GM19035 (cell line): ENCODE measurements around the gene SPEF2.

Experiments
- ATAC-seq: cut with Tn5 transposase; IDR thresholded peaks from one replicate; pipeline ENCODE4 v1.9.1; 2021; ENCODE audit not compliant: unreplicated experiment

Gene SPEF2

DNA sequence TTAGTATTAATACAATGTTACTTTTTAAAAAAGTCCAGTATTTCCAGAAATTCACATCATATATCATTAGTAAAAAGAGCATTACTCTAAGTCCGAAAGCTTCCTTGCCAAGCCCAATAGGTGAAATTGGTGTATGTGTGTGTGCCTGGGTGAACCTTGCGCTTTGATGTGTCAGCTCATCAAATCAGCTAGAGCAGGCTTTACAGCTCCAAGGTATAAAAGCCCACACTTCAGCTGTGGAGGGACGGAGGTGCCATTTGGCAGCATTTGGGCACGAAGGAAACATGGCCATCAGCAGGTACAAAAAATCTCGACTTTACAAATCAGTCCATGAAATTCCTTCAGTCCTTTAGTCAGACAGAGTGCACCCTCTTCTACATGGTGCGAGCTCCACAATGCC, 162.6 kb downstream of the SPEF2 start:
- no peak for ATAC-seq

DNA sequence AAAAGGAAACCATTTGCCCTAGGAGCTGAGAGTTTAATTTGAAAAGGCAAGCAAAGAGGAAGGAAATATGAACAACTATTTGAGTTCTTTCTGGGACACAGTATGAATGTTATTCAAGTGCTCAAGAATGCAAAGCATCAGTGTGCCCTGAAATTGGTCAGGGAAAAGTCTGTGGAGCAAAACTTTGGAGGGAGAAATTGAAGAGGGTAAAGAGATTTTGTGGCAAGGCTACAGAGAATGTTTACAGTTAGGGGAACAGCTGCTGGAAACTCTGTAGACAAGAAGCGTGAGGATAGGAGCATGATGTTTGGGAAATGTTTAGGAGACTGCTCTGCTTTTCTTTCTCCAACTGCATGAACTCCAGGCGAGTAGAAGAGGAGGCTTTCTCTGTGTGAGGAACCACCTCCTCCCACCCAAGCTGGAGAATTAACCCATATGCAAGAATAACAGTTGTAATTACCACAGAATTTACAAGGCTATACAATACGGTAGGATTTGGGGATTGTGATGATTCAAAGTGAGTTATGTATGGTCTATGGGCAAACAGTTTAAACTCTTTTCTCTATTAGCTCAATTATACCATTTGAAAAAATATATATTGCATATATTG, 163.6 kb downstream of the SPEF2 start:
- ATAC-seq = no peak

- no peak for ATAC-seq
These were observed 165.9 kb downstream of the SPEF2 start for GRCh38 chr5:35783551-35783950.

- ATAC-seq = no peak
These were observed 168.0 kb downstream of the SPEF2 start for GRCh38 chr5:35785601-35786085.

- no peak for ATAC-seq
These were observed 171.1 kb downstream of the SPEF2 start for GRCh38 chr5:35788724-35789123.

- no peak for ATAC-seq
These were observed 172.2 kb downstream of the SPEF2 start for GRCh38 chr5:35789732-35790456.

GRCh38 chr5:35790457-35790822, 172.8 kb downstream of the SPEF2 start:
- ATAC-seq = no peak

DNA sequence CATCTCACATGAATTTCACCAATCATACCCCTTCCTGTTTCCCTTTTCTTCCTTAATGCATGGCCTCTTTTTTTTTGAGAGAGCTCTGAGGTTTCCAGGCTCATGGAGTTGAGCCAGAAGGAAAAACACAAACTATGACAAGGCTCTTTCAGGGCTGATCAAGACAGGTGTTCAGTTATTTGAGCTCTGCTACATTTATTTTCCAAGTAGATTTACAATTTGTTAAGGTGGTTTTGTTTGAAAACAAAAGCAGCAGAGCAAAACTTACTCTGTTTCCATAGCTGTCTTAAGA, 176.6 kb downstream of the SPEF2 start:
- no peak for ATAC-seq

DNA sequence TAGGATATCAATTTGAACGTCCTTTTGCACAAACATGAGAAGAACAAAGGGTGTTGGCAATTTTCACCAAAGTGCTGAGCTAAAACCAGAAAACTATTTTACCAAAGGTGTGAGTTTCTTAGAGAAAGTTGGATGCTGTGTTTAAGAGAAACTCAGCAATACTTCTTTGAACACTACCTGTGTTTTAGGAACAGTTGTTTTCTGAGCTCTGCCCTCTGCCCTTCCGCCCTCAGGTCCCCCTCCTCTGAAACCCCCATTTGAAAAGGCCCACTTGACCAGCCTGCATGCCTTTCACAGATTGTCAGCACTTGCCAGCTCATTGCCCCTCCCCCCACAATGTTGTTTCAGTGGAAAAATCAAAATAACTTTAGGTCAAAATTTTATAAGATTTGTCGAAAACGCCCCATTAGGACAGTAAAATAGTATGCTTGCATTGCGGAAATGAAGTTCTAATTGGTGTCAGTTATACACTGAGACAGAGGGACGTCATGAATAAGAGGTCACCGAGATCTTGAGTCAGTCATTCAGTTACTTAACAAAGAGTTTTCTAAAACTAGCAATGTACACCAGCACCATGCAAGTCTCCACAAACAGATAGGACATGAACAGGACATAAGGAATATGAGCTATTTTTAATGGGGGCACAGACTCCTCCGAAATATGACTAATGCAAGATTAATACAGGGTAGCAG, 177.2 kb downstream of the SPEF2 start:
- ATAC-seq = no peak

GRCh38 chr5:35799181-35799580, 181.5 kb downstream of the SPEF2 start:
- no peak for ATAC-seq

DNA sequence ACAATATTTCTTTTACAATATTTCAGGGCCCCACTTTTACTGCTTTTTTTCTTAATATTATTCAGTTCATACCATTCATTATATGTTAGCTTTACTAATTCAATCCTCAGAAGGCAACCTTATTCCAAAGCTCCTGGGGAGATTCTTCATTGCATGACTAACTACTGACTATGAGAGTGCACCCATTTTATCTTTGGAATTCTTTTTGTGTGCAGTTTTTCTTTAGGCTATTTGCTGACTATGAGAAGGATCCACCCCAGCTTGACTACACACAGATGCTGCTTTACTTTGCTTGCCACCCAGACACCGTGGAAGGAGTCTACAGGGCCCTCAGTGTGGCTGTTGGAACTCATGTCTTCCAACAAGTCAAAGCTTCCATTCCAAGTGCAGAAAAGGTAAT, 182.1 kb downstream of the SPEF2 start:
- ATAC-seq = no peak

DNA sequence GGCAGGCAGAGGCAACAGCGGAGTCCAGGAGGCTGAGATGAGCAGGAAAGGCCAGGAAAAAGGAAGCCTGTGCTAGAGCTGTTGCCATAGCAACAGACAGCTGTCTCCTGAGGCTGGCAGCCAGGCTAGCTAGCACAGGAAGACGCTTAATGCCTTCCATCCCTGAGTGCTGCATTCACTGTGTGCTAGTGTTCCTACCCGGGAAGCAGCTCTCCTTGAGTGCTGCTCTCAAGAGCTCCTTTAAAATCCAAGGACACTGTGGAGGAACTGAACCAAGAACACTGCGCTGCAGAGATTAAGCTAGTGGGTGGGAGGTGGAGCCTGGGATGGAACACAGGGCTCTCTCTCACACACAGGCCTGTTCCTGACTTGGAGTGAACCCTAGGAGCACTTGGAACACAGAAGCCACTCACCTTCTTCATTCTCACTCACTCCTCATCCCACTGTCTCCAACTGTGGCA, 185.6 kb downstream of the SPEF2 start:
- ATAC-seq = no peak

GRCh38 chr5:35804201-35804653, 186.6 kb downstream of the SPEF2 start:
- ATAC-seq = no peak

- ATAC-seq = no peak
These were observed 187.2 kb downstream of the SPEF2 start for GRCh38 chr5:35804841-35805240.

DNA sequence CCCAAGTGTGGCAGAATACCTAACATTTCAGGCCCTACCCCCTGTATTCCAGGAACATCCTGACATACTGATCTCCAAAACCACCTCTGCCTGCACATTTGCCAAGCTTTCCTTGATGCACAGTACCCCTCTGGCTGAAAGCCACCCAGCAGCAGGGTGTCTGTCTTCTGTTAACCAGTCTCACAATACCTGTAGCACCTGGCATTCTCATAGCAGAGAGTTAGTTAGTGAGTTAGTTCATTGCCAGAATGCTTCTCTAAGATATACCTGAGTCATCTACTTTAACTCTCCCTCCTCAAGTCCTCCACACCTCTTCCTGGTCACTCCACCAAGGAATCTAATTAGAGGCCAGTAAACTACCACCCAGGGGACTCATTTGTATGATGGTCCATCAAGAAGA, 192.9 kb downstream of the SPEF2 start:
- ATAC-seq = no peak

- no peak for ATAC-seq
These were observed 193.6 kb downstream of the SPEF2 start for GRCh38 chr5:35811108-35811741.

- no peak for ATAC-seq
These were observed 195.9 kb downstream of the SPEF2 start for GRCh38 chr5:35813521-35813920.

DNA sequence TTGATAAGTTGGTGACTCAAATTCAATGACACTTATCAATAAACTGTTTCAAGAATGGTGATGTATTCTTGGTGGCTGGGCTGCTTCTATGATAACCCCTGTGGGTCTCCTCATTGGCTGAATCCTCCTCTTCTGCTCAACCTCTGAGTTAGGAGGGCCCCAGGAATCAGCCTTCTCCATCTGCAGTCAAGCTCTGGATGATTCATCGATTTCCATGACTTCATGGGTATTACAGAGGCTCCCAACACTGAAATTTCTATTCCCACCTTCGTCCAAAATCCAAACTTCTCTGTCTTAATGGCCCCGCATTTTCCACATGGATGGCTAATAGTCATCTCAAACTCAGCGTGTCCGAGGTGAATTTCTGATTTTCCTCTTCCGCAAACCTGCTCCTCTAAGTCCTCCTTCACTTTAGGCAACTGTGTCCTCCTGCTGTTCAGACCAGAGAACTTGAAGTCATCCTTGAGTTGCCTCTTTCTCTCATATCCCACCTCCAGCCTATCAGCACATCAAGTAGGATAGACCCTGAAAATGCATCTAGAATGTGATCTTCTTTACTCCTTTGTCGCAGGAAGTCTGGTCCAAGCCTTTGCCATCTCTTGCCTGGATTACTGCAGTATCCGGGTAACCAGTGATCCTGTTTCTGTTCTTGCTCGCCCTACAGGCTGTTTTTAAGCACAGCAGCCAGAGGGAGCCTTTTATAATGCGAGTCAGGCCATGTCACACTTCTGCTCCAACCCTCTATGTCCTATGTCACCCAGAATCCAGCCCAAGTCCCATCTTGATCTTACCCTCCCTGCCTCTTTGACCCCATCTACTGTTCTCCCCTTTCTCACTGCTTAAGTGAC, 197.7 kb downstream of the SPEF2 start:
- ATAC-seq = no peak

GRCh38 chr5:35816881-35817521, 199.3 kb downstream of the SPEF2 start:
- ATAC-seq = no peak

GRCh38 chr5:35819026-35819425, 201.4 kb downstream of the SPEF2 start:
- ATAC-seq = no peak
